SU-DHL-6 (cell line): ENCODE results near the gene MRGPRF.

Experiments
- EZH2phosphoT487 ChIP-seq: fragments of 200-600 bp; sonication (generic), shearing (Covaris generic); conservative IDR thresholded peaks from 2 replicates; pipeline ENCODE4 v1.6.1; 2018; ENCODE audit warnings: mild to moderate bottlenecking, antibody characterized with exemption, low read length, moderate library complexity, mixed read lengths
- TF ChIP-seq, protein P1 (sequence below): fragments of 200-600 bp; sonication (generic); IDR thresholded peaks from one replicate; pipeline ENCODE4 v1.5.1; 2017; ENCODE audit warnings: antibody characterized with exemption, mild to moderate bottlenecking, low read length, moderate library complexity; ENCODE audit not compliant: insufficient read depth, poor library complexity, severe bottlenecking

DNA sequence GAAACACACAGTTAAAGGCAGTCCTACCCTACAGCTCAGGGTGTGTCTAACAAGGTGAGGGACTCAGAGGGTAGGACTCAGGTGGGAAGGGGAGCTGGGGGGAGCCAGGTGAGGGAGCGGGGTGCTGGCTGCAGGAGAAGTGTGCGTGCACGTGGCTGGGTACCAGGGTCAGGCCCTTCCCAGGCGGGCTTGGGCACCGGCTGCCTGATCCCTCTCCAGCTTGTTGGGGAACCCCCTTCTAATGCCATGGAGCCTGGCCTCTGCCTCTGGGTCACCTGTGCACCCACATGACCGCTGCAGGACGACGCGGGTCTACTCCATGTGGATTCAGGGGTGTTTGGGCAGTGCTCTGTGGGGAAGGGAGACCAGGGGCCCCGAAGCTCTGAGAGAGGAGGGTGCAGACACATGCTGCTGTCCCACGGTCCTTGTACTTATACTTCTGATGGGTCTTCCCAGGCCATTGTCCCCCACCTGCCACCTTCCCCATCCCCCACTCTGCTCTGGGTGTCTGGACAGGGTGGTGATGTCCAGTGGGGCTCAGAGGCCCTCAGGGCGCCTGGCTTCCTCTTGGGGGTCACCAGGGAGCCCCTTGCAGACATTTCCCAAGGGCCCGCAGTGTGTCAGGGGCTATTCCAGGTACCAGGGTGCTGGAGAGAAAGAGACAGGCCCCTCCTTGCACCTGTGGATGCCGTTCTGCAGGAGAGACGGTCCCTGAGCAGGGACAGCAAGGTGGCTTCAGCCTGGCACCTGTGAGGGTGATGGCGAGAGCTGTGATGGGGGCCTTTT is 21.9 kb downstream of the MRGPRF start:
- TF ChIP-seq, protein P1, sequence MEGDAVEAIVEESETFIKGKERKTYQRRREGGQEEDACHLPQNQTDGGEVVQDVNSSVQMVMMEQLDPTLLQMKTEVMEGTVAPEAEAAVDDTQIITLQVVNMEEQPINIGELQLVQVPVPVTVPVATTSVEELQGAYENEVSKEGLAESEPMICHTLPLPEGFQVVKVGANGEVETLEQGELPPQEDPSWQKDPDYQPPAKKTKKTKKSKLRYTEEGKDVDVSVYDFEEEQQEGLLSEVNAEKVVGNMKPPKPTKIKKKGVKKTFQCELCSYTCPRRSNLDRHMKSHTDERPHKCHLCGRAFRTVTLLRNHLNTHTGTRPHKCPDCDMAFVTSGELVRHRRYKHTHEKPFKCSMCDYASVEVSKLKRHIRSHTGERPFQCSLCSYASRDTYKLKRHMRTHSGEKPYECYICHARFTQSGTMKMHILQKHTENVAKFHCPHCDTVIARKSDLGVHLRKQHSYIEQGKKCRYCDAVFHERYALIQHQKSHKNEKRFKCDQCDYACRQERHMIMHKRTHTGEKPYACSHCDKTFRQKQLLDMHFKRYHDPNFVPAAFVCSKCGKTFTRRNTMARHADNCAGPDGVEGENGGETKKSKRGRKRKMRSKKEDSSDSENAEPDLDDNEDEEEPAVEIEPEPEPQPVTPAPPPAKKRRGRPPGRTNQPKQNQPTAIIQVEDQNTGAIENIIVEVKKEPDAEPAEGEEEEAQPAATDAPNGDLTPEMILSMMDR: no peak
- no peak for TF ChIP-seq EZH2phosphoT487
